ENCODE data around the gene ST3GAL3. TPM values are rescaled to one million over a fixed set of nuclear protein-coding genes. Genes with fewer than 3 reads are reported as not detected.

Gene ST3GAL3
- total and polyA plus RNA-seq, 2 of the 13 experiments (the other 11 are each of a cell fraction or from before 2014, with no cell fraction given) = 5.1 to 8.1 TPM

DNA sequence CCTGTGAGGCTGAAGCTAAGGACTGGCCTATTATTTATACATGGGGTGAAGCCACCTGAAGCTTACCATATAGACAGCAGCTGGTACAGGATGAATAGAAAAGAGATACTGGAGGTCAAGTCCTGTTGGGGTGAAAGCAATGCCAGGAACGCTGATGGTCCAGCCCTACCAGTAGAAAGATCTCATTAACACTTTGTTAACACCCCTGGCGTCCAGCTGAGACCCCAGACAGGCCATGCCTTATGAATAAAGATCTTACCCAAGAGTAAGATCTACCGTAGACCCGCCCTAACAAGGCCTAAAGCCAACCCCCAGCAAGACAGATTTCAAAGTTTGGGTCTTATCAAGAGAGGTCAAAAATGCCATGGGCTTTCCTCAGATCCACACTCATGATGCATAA is 34.7 kb downstream of the ST3GAL3 start (continued):
- TF ChIP-seq, protein P1, sequence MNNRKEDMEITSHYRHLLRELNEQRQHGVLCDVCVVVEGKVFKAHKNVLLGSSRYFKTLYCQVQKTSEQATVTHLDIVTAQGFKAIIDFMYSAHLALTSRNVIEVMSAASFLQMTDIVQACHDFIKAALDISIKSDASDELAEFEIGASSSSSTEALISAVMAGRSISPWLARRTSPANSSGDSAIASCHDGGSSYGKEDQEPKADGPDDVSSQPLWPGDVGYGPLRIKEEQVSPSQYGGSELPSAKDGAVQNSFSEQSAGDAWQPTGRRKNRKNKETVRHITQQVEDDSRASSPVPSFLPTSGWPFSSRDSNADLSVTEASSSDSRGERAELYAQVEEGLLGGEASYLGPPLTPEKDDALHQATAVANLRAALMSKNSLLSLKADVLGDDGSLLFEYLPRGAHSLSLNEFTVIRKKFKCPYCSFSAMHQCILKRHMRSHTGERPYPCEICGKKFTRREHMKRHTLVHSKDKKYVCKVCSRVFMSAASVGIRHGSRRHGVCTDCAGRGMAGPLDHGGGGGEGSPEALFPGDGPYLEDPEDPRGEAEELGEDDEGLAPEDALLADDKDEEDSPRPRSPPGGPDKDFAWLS (CRISPR knock-in tag; IDR thresholded peaks at IDR 0.05; ENCODE audit: borderline replicate concordance) = no peak
- TF ChIP-seq SNAPC4 (CRISPR knock-in tag; IDR thresholded peaks at IDR 0.05) = no peak
- TF ChIP-seq HOXD1 (CRISPR knock-in tag; IDR thresholded peaks at IDR 0.05) = no peak

DNA sequence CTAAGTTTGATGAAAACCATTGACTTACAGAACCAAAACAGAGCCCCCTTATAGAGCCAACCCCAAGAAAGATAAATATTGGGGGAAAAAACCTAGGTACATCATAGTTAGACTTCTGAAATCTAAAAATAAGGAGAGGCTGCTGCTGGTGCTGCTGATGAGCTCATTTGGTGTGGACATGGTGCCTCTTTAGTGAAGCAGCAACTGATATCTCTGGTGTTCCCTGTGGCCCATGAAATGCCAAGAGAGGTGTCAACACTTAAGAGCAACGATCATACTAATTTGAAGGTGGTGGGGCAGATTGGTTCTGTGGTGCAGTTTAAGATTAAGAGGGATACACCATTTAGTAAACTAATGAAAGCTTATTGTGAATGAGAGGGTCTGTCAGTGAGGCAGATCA is 35.9 kb downstream of the ST3GAL3 start:
- POLR2A ChIA-PET = no interaction called here
- intact Hi-C loops (cut with micrococcal nuclease; ENCODE audit: unreplicated experiment) = no loop called here
- whole genome bisulfite sequencing (ENCODE audit: low lambda C conversion rate) = 94% methylated on average over 1 of the region's 1 CpG

More for the DNA sequence above, 35.9 kb downstream of the ST3GAL3 start:
- in situ Hi-C loops (cut with HindIII; ENCODE audit: extremely low pct_ligation_motif_present, low pct_unique_long_range_greater_than_20kb) = no loop called here
- no peak for FAIRE-seq
- H3K4me1 ChIP-seq (ENCODE audit: insufficient read depth, low read length) = no peaks in the 10 kb centered on the region
- DNase-seq (ENCODE audit: low spot score) = no peak
- H3K9ac ChIP-seq (ENCODE audit: insufficient read depth, low read depth, low read length) = no peak overlapping the region
- no peak overlapping the region for H3K27ac ChIP-seq (ENCODE audit: extremely low read length, insufficient read depth, low read length)
- BruUV-seq (replicated peaks) = no TSS peak
- no peak overlapping the region for H3K4me2 ChIP-seq (ENCODE audit: low read depth, low read length)
- no peaks in the 10 kb centered on the region for H3K79me2 ChIP-seq (ENCODE audit: insufficient read depth, low read length)
- CTCF ChIA-PET (ENCODE audit: low intra/inter-chr PET ratio, low total read pairs) = no interaction called here
- H3K9me3 ChIP-seq (ENCODE audit: low read length) = no peaks in the 10 kb centered on the region
- peaks cover 2% of the 10 kb centered on the region in 2 experiments; a peak in 1 of 5 replicates for H3K36me3 ChIP-seq (replicated peaks in 1 of 2; ENCODE audit: control insufficient read depth in 1 of 2, insufficient read depth in 2 of 2, low read length in 2 of 2)
- TF ChIP-seq, protein P2, sequence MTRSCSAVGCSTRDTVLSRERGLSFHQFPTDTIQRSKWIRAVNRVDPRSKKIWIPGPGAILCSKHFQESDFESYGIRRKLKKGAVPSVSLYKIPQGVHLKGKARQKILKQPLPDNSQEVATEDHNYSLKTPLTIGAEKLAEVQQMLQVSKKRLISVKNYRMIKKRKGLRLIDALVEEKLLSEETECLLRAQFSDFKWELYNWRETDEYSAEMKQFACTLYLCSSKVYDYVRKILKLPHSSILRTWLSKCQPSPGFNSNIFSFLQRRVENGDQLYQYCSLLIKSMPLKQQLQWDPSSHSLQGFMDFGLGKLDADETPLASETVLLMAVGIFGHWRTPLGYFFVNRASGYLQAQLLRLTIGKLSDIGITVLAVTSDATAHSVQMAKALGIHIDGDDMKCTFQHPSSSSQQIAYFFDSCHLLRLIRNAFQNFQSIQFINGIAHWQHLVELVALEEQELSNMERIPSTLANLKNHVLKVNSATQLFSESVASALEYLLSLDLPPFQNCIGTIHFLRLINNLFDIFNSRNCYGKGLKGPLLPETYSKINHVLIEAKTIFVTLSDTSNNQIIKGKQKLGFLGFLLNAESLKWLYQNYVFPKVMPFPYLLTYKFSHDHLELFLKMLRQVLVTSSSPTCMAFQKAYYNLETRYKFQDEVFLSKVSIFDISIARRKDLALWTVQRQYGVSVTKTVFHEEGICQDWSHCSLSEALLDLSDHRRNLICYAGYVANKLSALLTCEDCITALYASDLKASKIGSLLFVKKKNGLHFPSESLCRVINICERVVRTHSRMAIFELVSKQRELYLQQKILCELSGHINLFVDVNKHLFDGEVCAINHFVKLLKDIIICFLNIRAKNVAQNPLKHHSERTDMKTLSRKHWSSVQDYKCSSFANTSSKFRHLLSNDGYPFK (CRISPR knock-in tag; IDR thresholded peaks at IDR 0.05; ENCODE audit: borderline replicate concordance) = no peak
- no peak for TF ChIP-seq CCAR2 (optimal IDR thresholded peaks at IDR 0.05; ENCODE audit: low read depth, low read length)
- TF ChIP-seq ESRRA (CRISPR knock-in tag; IDR thresholded peaks at IDR 0.05; ENCODE audit: low read depth) = no peak
- TF ChIP-seq MEIS2 (CRISPR knock-in tag; IDR thresholded peaks at IDR 0.05) = no peak
- no peak overlapping the region for H3K4me3 ChIP-seq (replicated peaks in 1 of 3; ENCODE audit: insufficient read depth in 1 of 3, low read depth in 2 of 3, low read length in 3 of 3)
- no peaks in the 10 kb centered on the region for H4K20me1 ChIP-seq (ENCODE audit: insufficient read depth, low read length)
- no peak for ATAC-seq
- H3K27me3 ChIP-seq (ENCODE audit: control insufficient read depth in 1 of 2, insufficient read depth in 2 of 2, low read length in 2 of 2) = no peaks in the 10 kb centered on the region
- no peak overlapping the region for H2AFZ ChIP-seq (ENCODE audit: low read length)

Data from HepG2 (cell line).